HEK293 (cell line): ENCODE data around the gene INCA1.

Experiments
- CTCF ChIP-seq: fragments of 450-650 bp; formaldehyde crosslinking; IDR thresholded peaks from 2 replicates; pipeline ENCODE4 v1.5.1; 2016; ENCODE audit warnings: missing biosample characterization, missing genetic modification characterization
- YY1 ChIP-seq: fragments of 450-650 bp; formaldehyde crosslinking; IDR thresholded peaks from 2 replicates; pipeline ENCODE4 v1.5.1; 2018; ENCODE audit warnings: missing biosample characterization, missing genetic modification characterization
- ZBTB11 ChIP-seq: fragments of 450-650 bp; formaldehyde crosslinking; conservative IDR thresholded peaks from 2 replicates; pipeline ENCODE4 v1.5.1; 2016; ENCODE audit warnings: low read depth, missing biosample characterization, missing genetic modification characterization
- ZNF140 ChIP-seq: fragments of 450-650 bp; formaldehyde crosslinking; IDR thresholded peaks from 2 replicates; pipeline ENCODE4 v1.5.1; 2016; ENCODE audit warnings: missing biosample characterization, missing genetic modification characterization

GRCh38 chr17:4960279-4960922 lies 36.9 kb downstream of the INCA1 start:
- no peak for TF ChIP-seq CTCF (tag by site-specific recombination)
- TF ChIP-seq ZBTB11: no peak
- no peak for TF ChIP-seq ZNF140
- no peak for TF ChIP-seq YY1 (tag by site-specific recombination)
